GM13976 (cell line): ENCODE data around the gene RNF150.

Experiments
- DNase-seq: peaks from one replicate; pipeline ENCODE4 v3.0.0; 2012; ENCODE audit warnings: low spot score
- in situ Hi-C: fragments of 300-500 bp; cut with MboI; formaldehyde crosslinking; loops from one replicate; pipeline ENCODE4 v1.12.0; 2022; ENCODE audit warnings: low sequenced_read_pairs, mixed read lengths, inconsistent platforms; ENCODE audit not compliant: unreplicated experiment
- TF ChIP-seq, protein P1 (sequence below): IDR thresholded peaks from 2 replicates; pipeline ENCODE4 v1.5.1; 2012; ENCODE audit warnings: borderline replicate concordance, mild to moderate bottlenecking; ENCODE audit not compliant: insufficient read depth; ENCODE audit errors: extremely low read depth, missing control alignments, control extremely low read depth

The RNF150 gene

DNA sequence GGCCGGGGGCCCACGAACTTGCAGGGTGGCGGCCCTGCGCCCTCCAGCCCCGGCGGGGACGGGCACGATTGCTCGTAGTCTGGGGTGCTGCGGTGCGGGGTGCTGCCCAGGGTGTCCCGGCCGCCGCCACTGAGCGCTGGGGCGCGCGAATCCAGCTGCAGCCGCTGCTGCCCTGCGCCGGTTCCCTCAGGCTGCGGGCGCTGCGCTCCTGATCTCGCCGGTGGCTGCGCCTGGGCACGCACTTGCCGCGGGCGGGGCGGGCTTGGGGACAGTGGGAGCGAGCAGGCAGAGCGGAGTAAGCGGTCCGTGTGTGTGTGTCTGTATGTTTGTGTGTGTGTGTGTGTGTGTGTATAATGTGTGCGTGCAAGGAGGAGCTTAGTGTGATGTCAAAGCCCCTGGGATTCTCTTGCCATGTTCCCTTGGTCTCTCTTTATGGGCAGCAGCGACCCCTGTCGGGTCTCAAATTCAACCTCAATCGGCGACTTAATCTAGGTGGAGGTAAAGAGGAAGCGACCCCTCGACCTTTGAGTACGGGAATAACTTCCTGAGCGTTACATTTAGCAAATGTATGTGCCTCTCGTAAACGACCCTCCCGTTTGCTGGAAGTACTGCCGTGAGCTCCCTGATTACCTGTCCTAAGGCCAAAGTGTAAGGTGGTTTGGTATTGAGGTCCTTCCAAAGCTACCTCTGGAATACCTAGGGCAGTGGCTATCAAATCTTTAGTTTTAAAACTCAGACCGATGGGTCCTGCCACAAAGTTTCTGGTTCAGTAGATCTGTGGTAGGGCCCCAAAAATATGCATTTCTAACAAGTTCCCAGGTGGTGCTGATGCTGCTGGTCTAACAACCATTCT, at the start of gene RNF150:
Gene RNF150 (minus strand): TSS at position 324 of the 853 bp plus-strand sequence.
- DNase-seq, result peak; percentile 73
- in situ Hi-C loops, result loop anchor here (25.0 kb wide), 1 partner anchor 246 kb away; no protein-coding TSS in a partner anchor
- TF ChIP-seq, protein P1, sequence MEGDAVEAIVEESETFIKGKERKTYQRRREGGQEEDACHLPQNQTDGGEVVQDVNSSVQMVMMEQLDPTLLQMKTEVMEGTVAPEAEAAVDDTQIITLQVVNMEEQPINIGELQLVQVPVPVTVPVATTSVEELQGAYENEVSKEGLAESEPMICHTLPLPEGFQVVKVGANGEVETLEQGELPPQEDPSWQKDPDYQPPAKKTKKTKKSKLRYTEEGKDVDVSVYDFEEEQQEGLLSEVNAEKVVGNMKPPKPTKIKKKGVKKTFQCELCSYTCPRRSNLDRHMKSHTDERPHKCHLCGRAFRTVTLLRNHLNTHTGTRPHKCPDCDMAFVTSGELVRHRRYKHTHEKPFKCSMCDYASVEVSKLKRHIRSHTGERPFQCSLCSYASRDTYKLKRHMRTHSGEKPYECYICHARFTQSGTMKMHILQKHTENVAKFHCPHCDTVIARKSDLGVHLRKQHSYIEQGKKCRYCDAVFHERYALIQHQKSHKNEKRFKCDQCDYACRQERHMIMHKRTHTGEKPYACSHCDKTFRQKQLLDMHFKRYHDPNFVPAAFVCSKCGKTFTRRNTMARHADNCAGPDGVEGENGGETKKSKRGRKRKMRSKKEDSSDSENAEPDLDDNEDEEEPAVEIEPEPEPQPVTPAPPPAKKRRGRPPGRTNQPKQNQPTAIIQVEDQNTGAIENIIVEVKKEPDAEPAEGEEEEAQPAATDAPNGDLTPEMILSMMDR, result peak; percentile 51

- DNase-seq, result no peak
- in situ Hi-C loops, result no loop called here
- TF ChIP-seq, protein P1, result no peak
Measured at GRCh38 chr4:141180991-141181761, 47.9 kb upstream of the RNF150 start.

- TF ChIP-seq, protein P1, result no peak
- in situ Hi-C loops, result no loop called here
Measured at GRCh38 chr4:141179474-141180373, 46.5 kb upstream of the RNF150 start.

DNA sequence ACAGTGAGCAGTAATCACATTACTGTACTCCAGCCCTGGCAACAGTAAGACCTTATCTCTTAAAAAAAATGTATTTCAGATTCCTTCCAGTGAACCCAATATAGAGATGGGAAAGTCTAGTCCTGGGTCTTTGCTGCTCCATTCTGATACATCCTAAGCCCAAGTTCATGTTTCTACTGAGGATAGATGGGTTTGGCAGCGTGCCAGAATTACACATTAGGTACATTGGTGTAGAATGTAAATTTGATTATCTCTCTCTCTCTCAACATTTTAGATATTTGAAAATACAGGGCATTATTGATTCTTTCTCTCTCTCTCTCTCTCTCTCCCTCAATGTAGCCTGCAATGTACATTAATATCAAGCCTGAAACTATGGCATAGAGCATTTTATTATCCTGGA, 43.9 kb upstream of the RNF150 start:
- in situ Hi-C loops, result no loop called here
- TF ChIP-seq, protein P1, result no peak
- DNase-seq, result no peak

More at GRCh38 chr4:141179474-141180373, 46.5 kb upstream of the RNF150 start:
- no peak for DNase-seq

GRCh38 chr4:141174457-141174856, 41.2 kb upstream of the RNF150 start:
- in situ Hi-C loops, result no loop called here
- TF ChIP-seq, protein P1, result no peak
- peak; percentile 11 for DNase-seq

GRCh38 chr4:141170671-141171070, 37.4 kb upstream of the RNF150 start:
- DNase-seq, result no peak
- in situ Hi-C loops, result no loop called here
- TF ChIP-seq, protein P1, result no peak
